HepG2 (cell line): ENCODE data around the gene NECAB2. TPM values are rescaled to one million over a fixed set of nuclear protein-coding genes. Genes with fewer than 3 reads are reported as not detected.

Experiments
- CENPT ChIP-seq: sonication (generic); formaldehyde crosslinking; IDR thresholded peaks from 2 replicates; pipeline ENCODE4 v1.8.0; 2022; ENCODE audit warnings: low read depth, mild to moderate bottlenecking, moderate library complexity, missing genetic modification reagents
- HINFP ChIP-seq: sonication (generic); formaldehyde crosslinking; IDR thresholded peaks from 2 replicates; pipeline ENCODE4 v1.4.0; 2020; ENCODE audit warnings: low read depth, mild to moderate bottlenecking, missing genetic modification reagents
- MYPOP ChIP-seq: sonication (generic); formaldehyde crosslinking; IDR thresholded peaks from 2 replicates; pipeline ENCODE4 v1.8.1; 2023; ENCODE audit warnings: mild to moderate bottlenecking, moderate library complexity, missing genetic modification reagents
- NR0B2 ChIP-seq: sonication (generic); formaldehyde crosslinking; IDR thresholded peaks from 2 replicates; pipeline ENCODE4 v1.4.0; 2020; ENCODE audit warnings: mild to moderate bottlenecking, missing genetic modification reagents
- NRL ChIP-seq: sonication (generic); formaldehyde crosslinking; IDR thresholded peaks from 2 replicates; pipeline ENCODE4 v1.5.0; 2020; ENCODE audit warnings: missing genetic modification reagents, mild to moderate bottlenecking, moderate library complexity, borderline replicate concordance
- PLSCR1 ChIP-seq: sonication (generic); formaldehyde crosslinking; IDR thresholded peaks from 2 replicates; pipeline ENCODE4 v1.5.0; 2020; ENCODE audit warnings: missing genetic modification reagents, mild to moderate bottlenecking, borderline replicate concordance
- RCOR2 ChIP-seq: IDR thresholded peaks from 2 replicates; pipeline ENCODE4 v1.6.1; 2016; ENCODE audit warnings: missing biosample characterization, missing genetic modification reagents
- RFXANK ChIP-seq: IDR thresholded peaks from 2 replicates; pipeline ENCODE4 v1.6.1; 2016
- SP4 ChIP-seq: sonication (generic); formaldehyde crosslinking; IDR thresholded peaks from 2 replicates; pipeline ENCODE4 v1.8.1; 2023; ENCODE audit warnings: mild to moderate bottlenecking, missing genetic modification reagents
- SYNCRIP ChIP-seq: fragments of 200-400 bp; formaldehyde crosslinking; IDR thresholded peaks from 2 replicates; pipeline ENCODE4 v1.6.1; 2018; ENCODE audit warnings: mild to moderate bottlenecking, low read depth, low read length; ENCODE audit not compliant: insufficient read depth
- THAP11 ChIP-seq: IDR thresholded peaks from 2 replicates; pipeline ENCODE4 v1.6.1; 2016; ENCODE audit warnings: missing biosample characterization, missing genetic modification reagents
- ZFP36 ChIP-seq: fragments of 150-350 bp; IDR thresholded peaks from 2 replicates; pipeline ENCODE4 v1.6.1; 2018; ENCODE audit warnings: borderline replicate concordance, low read length, low read depth; ENCODE audit not compliant: partially characterized antibody
- ZFP62 ChIP-seq: sonication (generic); formaldehyde crosslinking; IDR thresholded peaks from 2 replicates; pipeline ENCODE4 v1.4.0; 2020; ENCODE audit warnings: missing genetic modification reagents
- ZFX ChIP-seq: sonication (generic); formaldehyde crosslinking; IDR thresholded peaks from 2 replicates; pipeline ENCODE4 v1.4.0; 2020; ENCODE audit warnings: mild to moderate bottlenecking, low read depth, missing genetic modification reagents, moderate library complexity
- ZNF17 ChIP-seq: sonication (generic); formaldehyde crosslinking; IDR thresholded peaks from 2 replicates; pipeline ENCODE4 v1.5.0; 2020; ENCODE audit warnings: mild to moderate bottlenecking, missing genetic modification reagents
- ZNF296 ChIP-seq: sonication (generic); formaldehyde crosslinking; conservative IDR thresholded peaks from 2 replicates; pipeline ENCODE4 v1.5.0; 2020; ENCODE audit warnings: mild to moderate bottlenecking, missing genetic modification reagents
- ZNF543 ChIP-seq: sonication (generic); formaldehyde crosslinking; IDR thresholded peaks from 2 replicates; pipeline ENCODE4 v1.4.0; 2020; ENCODE audit warnings: mild to moderate bottlenecking, missing genetic modification reagents
- ZNF687 ChIP-seq: sonication (generic); formaldehyde crosslinking; IDR thresholded peaks from 2 replicates; pipeline ENCODE4 v1.5.1; 2020; ENCODE audit warnings: mild to moderate bottlenecking, missing genetic modification reagents, moderate library complexity
- polyA plus RNA-seq, 8 experiments: library from polyadenylated mRNA; depleted of rRNA in 3 of 8; stranded (reverse) in 7 of 8; unstranded in 1 of 8; fragments of >200 nt; fragmentation: Illumina TruSeq in 4 of 8; extraction: Trizol in 4 of 8; gene quantifications; 2 replicates each; pipeline versions ENCODE4 v1.2.1 to v1.2.3, GENCODE V29; 2011 to 2016; ENCODE audit warnings: low read depth in 4 of 8, missing spikeins in 1 of 8, mixed read lengths in 1 of 8; ENCODE audit not compliant: insufficient read depth in 1 of 8
- total RNA-seq, 5 experiments: library from RNA; depleted of rRNA; stranded (reverse); fragments of >200 nt; fragmentation: Illumina TruSeq; extraction: Trizol; gene quantifications; 2 replicates each; pipeline ENCODE4 v1.2.3, GENCODE V29; 2016; ENCODE audit warnings: low read depth in 1 of 5

Gene NECAB2
- total and polyA plus RNA-seq, 2 of the 13 experiments (the other 11 are each of a cell fraction or from before 2014, with no cell fraction given) = 0.21 to 0.49 TPM

- no peak for TF ChIP-seq ZNF543 (CRISPR knock-in tag)
- TF ChIP-seq HINFP (CRISPR knock-in tag) = no peak
- TF ChIP-seq PLSCR1 (CRISPR knock-in tag) = no peak
- no peak for TF ChIP-seq RCOR2 (CRISPR knock-in tag)
- no peak for TF ChIP-seq ZNF17 (CRISPR knock-in tag)
- no peak for TF ChIP-seq THAP11
- no peak for TF ChIP-seq ZFP62 (CRISPR knock-in tag)
- no peak; the same call in none of the 2 replicates for TF ChIP-seq ZFX (CRISPR knock-in tag)
- TF ChIP-seq CENPT (CRISPR knock-in tag) = no peak
- no peak for TF ChIP-seq NR0B2 (CRISPR knock-in tag)
- TF ChIP-seq NRL (CRISPR knock-in tag) = no peak
- TF ChIP-seq ZNF687 (CRISPR knock-in tag) = peak; percentile 25; the same call in 1 of the 2 replicates
- TF ChIP-seq SYNCRIP = no peak
- no peak for TF ChIP-seq SP4 (CRISPR knock-in tag)
- TF ChIP-seq MYPOP = no peak
- no peak for TF ChIP-seq RFXANK (CRISPR knock-in tag)
- TF ChIP-seq ZNF296 (CRISPR knock-in tag) = no peak
- TF ChIP-seq ZFP36 = no peak
Observed at GRCh38 chr16:83946781-83947566, 21.1 kb upstream of the NECAB2 start (continued).
